Measurements from ENCODE around the gene NLRC3.

GRCh38 chr16:3549906-3550305 lies 27.3 kb downstream of the NLRC3 start:
- no peak for TF ChIP-seq CTCF (IDR thresholded peaks at IDR 0.05)
- TF ChIP-seq POLR2AphosphoS5 (IDR thresholded peaks at IDR 0.05), result no peak

Measured in breast epithelium (tissue), 3 donors.